Cerebellar cortex (tissue), 1 donor: Measurements from ENCODE around the gene FCHO2.
"Not testable (repeated sequence)": the region's sequence is repeated elsewhere in the genome, so short reads cannot be mapped to it uniquely, and the experiment has no call there.

Experiments
- DNase-seq: peaks from one replicate; pipeline ENCODE4 v3.0.0-alpha.2; 2015; ENCODE audit warnings: low spot score

The FCHO2 gene

DNA sequence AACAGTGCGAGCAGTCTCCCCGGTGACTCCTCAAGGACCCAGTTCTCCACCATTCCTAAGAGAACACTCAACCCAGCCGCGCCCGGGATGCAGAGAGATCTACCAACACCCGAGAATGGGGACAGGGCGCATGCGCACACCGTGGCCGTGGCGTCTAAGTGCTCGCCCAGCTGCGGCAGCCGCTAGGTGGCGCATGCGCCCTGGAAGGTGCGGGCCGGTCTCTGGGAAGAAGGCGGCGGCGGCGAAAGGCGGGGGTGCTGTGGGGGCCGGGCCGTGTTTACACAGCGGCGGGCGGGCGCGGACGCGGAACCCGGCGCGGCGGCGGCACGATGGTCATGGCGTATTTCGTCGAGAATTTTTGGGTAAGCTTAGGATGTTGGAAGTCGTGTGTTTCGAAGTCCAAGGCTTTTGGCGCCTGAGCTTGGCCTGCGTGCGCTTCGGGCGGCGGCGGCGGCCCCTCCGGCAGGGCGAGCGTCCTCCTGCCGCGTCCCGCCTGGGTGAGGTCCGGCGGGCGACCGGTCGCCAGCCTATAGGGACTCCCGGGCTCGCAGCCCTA is at the start of gene FCHO2:
TSS of gene FCHO2 (plus strand) at position 274 of the 556 bp plus-strand sequence. CDS start at position 330, 56 bp downstream.
- peak; percentile 93 for DNase-seq

DNA sequence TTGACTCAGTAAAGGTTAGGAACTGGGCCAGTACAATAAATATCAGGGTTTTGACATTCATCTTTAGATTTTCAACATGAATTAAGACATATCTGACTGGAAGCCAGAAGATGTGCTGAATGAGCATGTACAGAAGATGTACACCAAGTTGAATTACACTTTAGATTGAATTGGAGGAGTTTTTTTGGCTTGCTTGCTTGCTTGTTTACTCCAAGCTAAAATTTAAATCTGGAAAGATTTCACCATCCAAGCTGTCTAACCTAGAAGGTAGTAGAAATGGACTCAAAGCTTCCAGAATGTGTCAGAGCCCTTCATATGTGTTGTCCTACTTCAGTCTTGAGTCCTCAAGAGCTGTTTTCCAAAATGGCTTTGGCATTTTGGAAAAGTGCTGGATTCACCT is 49.0 kb upstream of the FCHO2 start:
- DNase-seq, result no peak

- no peak for DNase-seq
These were observed 47.2 kb upstream of the FCHO2 start for GRCh38 chr5:72908664-72909063.

GRCh38 chr5:72917371-72917776 is 38.5 kb upstream of the FCHO2 start:
- DNase-seq, result no peak

DNA sequence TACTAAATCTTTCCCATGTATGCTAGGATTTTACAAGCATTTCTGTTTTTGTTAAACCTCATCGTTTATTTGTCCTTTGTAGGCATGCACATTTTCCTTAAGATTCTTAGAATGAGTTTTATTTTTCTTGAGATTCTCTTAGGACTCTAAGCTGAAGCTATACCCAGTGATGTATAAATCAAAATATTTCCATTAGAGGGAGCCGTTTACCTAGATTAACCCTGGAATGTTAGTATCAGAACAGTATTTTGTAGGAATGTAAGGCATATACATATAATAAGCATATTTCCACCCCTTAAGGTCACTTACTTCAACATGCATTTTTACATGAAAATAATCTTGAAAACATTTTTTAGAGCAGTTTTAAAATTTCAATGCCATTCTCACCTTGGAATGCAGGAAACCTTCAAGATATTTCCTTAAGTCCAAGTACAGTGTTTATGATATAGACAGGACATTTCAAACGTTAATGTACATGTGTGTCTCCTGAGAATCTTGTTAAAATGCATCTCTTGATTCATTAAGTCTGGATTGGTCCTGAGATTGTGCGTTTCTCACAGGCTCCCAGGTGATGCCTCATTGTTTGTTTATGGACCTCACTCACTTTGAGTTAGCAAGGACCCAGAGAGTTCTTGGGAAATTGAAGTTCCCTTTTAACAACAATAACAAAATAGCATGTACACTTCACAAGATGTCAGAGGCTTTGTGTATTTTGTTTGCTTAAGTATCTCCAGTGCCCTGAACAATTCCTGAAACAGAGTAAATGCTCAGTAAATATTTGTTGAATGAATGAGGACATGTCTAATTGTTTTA is 34.9 kb upstream of the FCHO2 start:
- no peak for DNase-seq

- no peak for DNase-seq
These were observed 34.0 kb upstream of the FCHO2 start for GRCh38 chr5:72921886-72922285.

GRCh38 chr5:72922422-72922821 is 33.4 kb upstream of the FCHO2 start:
- no peak for DNase-seq

DNA sequence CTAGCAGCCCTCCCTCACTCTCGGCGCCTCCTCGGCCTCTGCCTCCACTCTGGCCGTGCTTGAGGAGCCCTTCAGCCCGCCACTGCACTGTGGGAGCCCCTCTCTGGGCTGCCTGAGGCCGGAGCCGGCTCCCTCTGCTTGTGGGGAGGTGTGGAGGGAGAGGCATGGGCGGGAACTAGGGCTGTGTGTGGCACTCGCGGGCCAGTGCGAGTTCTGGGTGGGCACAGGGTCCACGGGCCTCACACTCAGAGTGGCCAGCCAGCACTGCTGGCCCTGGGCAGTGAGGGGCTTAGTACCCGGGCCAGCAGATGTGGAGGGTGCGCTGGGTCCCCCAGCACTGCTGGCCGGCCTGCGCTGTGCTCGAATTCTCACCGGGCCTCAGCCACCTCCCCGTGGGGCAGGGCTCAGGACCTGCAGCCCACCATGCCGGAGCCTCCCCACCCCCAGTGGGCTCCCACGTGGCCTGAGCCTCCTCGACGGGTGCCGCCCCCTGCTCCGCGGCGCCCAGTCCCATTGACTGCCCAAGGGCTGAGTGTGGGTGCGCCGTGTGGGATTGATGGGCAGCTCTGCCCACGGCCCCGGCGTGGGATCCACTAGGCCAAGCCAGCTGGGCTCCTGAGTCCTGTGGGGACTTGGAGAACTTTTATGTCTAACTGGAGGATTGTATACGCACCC is 30.4 kb upstream of the FCHO2 start:
- DNase-seq, result no peak

DNA sequence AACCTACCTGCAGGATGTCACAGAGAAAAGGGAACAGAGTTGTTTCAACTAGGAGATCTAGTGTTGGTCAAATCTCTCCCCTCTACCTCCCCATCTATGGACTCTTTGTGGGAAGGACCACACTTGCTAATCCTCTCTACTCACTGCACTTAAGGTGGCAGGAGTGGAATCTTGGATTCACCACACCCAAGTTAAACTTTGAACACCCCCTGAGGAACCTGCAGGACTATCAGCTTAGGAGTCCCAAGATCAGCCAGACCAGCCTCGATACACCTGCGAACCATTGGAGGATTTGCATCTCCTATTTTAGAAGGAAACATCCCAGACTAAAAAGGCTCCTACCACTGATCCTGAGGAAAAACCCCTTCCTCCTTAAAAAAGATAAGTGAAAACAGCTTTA is 23.2 kb upstream of the FCHO2 start:
- DNase-seq, result not testable (repeated sequence)

- DNase-seq, result not testable (repeated sequence)
These were observed 20.7 kb upstream of the FCHO2 start for GRCh38 chr5:72934953-72935725.

GRCh38 chr5:72936893-72937292 is 18.9 kb upstream of the FCHO2 start:
- DNase-seq, result no peak

DNA sequence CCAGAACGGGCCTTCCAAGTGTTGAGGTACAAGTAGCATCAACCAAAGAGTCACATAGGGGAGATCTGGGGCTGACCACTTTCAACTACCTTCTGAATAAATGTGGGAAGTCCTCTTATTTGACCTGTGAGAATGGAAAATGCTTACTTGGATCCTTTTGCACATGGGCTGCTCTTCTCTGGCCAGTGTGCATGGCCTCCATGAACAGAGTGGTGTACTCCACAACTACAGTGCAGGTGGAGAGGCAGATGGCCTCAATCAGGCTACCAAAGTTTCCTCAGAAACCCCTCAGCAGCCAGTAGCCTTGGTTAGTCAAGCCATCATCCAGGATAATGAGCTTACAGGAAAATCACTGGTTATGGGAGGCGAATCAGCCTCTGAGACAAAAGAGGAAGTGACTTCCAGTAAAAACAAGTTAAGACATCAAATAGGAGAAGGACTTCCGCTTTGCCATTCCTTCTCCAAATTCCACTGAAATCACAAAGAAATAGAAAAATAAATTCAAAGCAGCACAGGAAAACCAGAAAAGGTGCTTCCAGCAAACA is 18.3 kb upstream of the FCHO2 start:
- DNase-seq, result no peak

DNA sequence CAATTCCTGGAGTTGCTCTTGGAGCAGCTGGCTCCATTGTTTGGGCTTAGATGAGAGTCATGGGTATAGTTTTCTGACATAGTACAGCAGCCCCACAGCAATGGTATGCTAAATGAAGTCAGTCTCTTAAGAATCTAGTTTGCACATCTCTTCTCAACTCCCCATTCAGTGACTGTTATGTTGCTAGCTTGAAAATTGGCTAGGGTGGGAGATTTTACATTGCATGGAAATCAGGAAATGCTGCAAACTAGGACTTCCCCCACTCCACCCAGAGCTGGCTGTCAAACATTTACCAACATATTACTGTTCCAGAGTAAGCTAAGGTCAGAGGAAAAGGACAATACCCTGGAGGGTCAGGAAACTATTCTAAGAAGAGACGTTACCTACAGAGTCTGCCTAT is 17.6 kb upstream of the FCHO2 start:
- DNase-seq, result no peak

GRCh38 chr5:72940082-72940481 is 15.8 kb upstream of the FCHO2 start:
- DNase-seq, result no peak

- DNase-seq, result no peak
These were observed 12.5 kb upstream of the FCHO2 start for GRCh38 chr5:72943307-72943706.

GRCh38 chr5:72947498-72947897 is 8.3 kb upstream of the FCHO2 start:
- DNase-seq, result no peak

GRCh38 chr5:72949481-72949880 is 6.4 kb upstream of the FCHO2 start:
- no peak for DNase-seq

- no peak for DNase-seq
These were observed 4.0 kb upstream of the FCHO2 start for GRCh38 chr5:72951671-72952468.

DNA sequence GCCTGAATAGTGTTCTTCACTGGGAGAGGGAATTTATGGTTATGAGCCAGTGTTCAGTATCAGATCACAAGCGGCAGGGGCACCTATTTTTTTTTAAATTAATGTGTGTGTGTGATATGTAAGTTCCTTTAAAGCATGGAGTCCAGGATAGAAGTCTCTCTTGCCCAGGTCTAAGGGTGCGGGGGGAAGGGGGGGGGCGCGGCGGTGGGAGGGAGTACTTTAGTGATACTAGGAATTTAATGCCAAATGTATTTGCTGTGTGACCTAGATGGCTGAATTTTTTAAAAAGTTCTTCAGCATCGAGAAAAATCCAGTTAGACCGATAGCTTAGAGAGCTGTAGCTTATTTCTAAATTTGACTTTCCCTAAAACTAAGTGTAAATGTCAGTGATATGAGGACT is 1.5 kb upstream of the FCHO2 start:
- DNase-seq, result no peak

GRCh38 chr5:72955143-72955767 is 586 bp upstream of the FCHO2 start:
- DNase-seq, result no peak
